Cardiac septum (tissue), 1 donor: ENCODE data around the gene WASF2. TPM values are rescaled to one million over a fixed set of nuclear protein-coding genes. Genes with fewer than 3 reads are reported as not detected.
"Not testable (repeated sequence)": the region's sequence is repeated elsewhere in the genome, so short reads cannot be mapped to it uniquely, and the experiment has no call there.

Experiments used
- DNase-seq: peaks from one replicate; pipeline ENCODE4 v3.0.0-alpha.2; 2020; ENCODE audit warnings: low spot score
- intact Hi-C: fragments of 100-400 bp; cut with DNase I; formaldehyde crosslinking; loops from one replicate; pipeline ENCODE4 v1.14.0; 2022
- total RNA-seq: library from RNA; stranded (reverse); fragmentation: NEBNext Ultra II Directional; extraction: Animal tissue kit (Norgen Biotek cat#: 25700); gene quantifications from one replicate; pipeline ENCODE4 v1.2.1, GENCODE V29; 2021
- donor health status: DM: no; HTN: no; CAD: no.

The WASF2 gene
- total RNA-seq, 1 donor from 2014 or later = 59.3 TPM

- intact Hi-C loops = loop anchor here (5.0 kb wide), 1 partner anchor 157 kb away; no protein-coding TSS in a partner anchor
- peak; percentile 92 for DNase-seq
These were observed 14.8 kb upstream of the WASF2 start for GRCh38 chr1:27504588-27505419.

GRCh38 chr1:27503844-27504587 lies 14.0 kb upstream of the WASF2 start:
- intact Hi-C loops = no loop called here
- DNase-seq = no peak

GRCh38 chr1:27503033-27503432 lies 13.1 kb upstream of the WASF2 start:
- DNase-seq = no peak

GRCh38 chr1:27501159-27501558 lies 11.2 kb upstream of the WASF2 start:
- intact Hi-C loops, DNase-seq: not testable (repeated sequence)

More at GRCh38 chr1:27503033-27503432, 13.1 kb upstream of the WASF2 start:
- intact Hi-C loops = no loop called here

- no peak for DNase-seq
- intact Hi-C loops = no loop called here
These were observed 9.2 kb upstream of the WASF2 start for GRCh38 chr1:27499142-27499541.

GRCh38 chr1:27496604-27497155 lies 6.7 kb upstream of the WASF2 start:
- intact Hi-C loops = no loop called here
- no peak for DNase-seq

- intact Hi-C loops = loop anchor here (5.0 kb wide), 2 partner anchors 60 to 65 kb away; no protein-coding TSS in a partner anchor
- no peak for DNase-seq
These were observed 2.8 kb upstream of the WASF2 start for GRCh38 chr1:27492796-27493195.

GRCh38 chr1:27491748-27492700 lies 2.1 kb upstream of the WASF2 start:
- DNase-seq = no peak
- intact Hi-C loops = loop anchor here (2.0 to 5.0 kb wide), 3 partner anchors 33 to 65 kb away; no protein-coding TSS in a partner anchor

GRCh38 chr1:27489501-27489972 lies 430 bp downstream of the WASF2 start:
- intact Hi-C loops = loop anchor here (2.0 kb wide), 1 partner anchor 117 kb away; no protein-coding TSS in a partner anchor
- DNase-seq = no peak

- intact Hi-C loops = loop anchor here (2.0 kb wide), 1 partner anchor 119 kb away; no protein-coding TSS in a partner anchor
- no peak for DNase-seq
These were observed 1.7 kb downstream of the WASF2 start for GRCh38 chr1:27487966-27488884.

GRCh38 chr1:27485363-27485762 lies 4.6 kb downstream of the WASF2 start:
- intact Hi-C loops = no loop called here
- no peak for DNase-seq

- DNase-seq = no peak
- intact Hi-C loops = no loop called here
These were observed 6.3 kb downstream of the WASF2 start for GRCh38 chr1:27483659-27484058.

GRCh38 chr1:27481994-27482620 lies 7.9 kb downstream of the WASF2 start:
- intact Hi-C loops = no loop called here
- no peak for DNase-seq

GRCh38 chr1:27478098-27478497 lies 11.9 kb downstream of the WASF2 start:
- DNase-seq = no peak
- intact Hi-C loops = no loop called here

GRCh38 chr1:27476237-27476636 lies 13.7 kb downstream of the WASF2 start:
- intact Hi-C loops = no loop called here

GRCh38 chr1:27475720-27476119 lies 14.2 kb downstream of the WASF2 start:
- intact Hi-C loops = no loop called here
- DNase-seq = no peak

More at GRCh38 chr1:27476237-27476636, 13.7 kb downstream of the WASF2 start:
- no peak for DNase-seq

- no peak for DNase-seq
- intact Hi-C loops = no loop called here
These were observed 16.2 kb downstream of the WASF2 start for GRCh38 chr1:27473755-27474154.
